Stimulated activated naive CD8-positive, alpha-beta T cell treated with anti-CD3 and anti-CD28 coated beads, Interleukin-15, Interleukin-2, amounts not matched to agents 100 ng/mL and 50 ng/mL, for 24 hours (primary cell): ENCODE measurements around the gene MTIF2.
"Not testable (repeated sequence)": the region's sequence is repeated elsewhere in the genome, so short reads cannot be mapped to it uniquely, and the experiment has no call there.

Experiments
- H3K27ac Mint-ChIP-seq: one replicate; pipeline ENCODE4 v1.8.0; 2021; ENCODE audit warnings: mild to moderate bottlenecking, mixed read lengths
- H3K27me3 Mint-ChIP-seq: one replicate; pipeline ENCODE4 v1.8.0; 2021; ENCODE audit warnings: mixed read lengths
- H3K36me3 Mint-ChIP-seq: one replicate; pipeline ENCODE4 v1.8.0; 2021; ENCODE audit warnings: low read depth, mixed read lengths
- H3K4me1 Mint-ChIP-seq: one replicate; pipeline ENCODE4 v1.8.0; 2021; ENCODE audit warnings: low read depth, mixed read lengths
- H3K4me3 Mint-ChIP-seq: one replicate; pipeline ENCODE4 v1.8.0; 2021; ENCODE audit warnings: mild to moderate bottlenecking, mixed read lengths
- H3K9me3 Mint-ChIP-seq: one replicate; pipeline ENCODE4 v1.8.0; 2021; ENCODE audit warnings: mixed read lengths

The MTIF2 gene

DNA sequence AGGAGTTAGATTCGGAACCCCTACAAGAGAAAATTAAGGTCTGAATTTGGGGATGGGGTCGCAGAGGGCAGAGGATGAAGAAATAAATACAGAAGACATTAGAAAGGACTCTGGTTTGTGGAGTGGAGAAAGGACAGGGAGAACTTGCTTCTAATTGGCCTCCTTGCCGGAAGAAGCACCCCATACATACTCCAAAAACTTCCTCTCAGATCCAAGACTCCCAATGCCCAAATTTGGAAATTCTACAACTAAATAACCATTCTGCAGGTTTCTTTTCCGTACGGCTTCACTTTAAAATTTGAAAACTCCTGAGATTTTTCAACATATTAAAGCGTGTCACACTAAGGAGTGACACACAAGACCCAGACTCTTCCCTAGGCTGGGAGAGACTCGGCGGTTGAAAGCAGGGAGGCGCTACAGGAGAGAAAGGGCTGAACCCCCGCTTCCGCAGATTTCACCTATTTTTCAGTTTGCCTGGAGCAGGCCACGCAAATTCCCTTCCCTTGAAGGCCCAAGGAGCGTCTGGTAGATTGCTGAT, 37.4 kb downstream of the MTIF2 start:
- H3K4me1 Mint-ChIP-seq, result peaks cover 69% of the 10 kb centered on the region

DNA sequence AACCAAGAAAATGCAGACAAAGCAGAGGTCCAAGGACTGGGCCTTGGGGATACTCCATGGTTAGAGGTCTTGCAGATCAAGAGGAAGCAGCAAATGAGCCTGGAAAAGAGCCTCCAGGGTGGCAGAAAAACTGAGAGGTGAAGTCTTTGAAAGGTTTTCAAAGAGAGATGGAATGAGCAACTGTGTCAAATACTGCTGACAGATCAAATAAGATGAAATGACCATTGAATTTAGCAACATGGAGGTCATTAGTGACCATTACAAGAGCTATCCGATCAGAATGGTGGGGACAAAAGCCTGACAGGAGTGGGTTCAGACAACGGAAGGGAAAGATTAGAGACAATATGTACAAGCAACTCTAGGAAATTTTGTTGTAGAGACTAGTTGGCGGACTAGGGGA, 38.5 kb downstream of the MTIF2 start:
- peaks cover 54% of the 10 kb centered on the region for H3K36me3 Mint-ChIP-seq
- H3K27me3 Mint-ChIP-seq, result no peaks in the 10 kb centered on the region
- H3K9me3 Mint-ChIP-seq, result no peaks in the 10 kb centered on the region
- H3K4me3 Mint-ChIP-seq, result peak overlapping the region; percentile 99
- no peak overlapping the region for H3K27ac Mint-ChIP-seq
- H3K4me1 Mint-ChIP-seq, result peaks cover 62% of the 10 kb centered on the region

More for the DNA sequence above, 37.4 kb downstream of the MTIF2 start:
- H3K36me3 Mint-ChIP-seq, result peaks cover 64% of the 10 kb centered on the region
- no peaks in the 10 kb centered on the region for H3K27me3 Mint-ChIP-seq
- H3K9me3 Mint-ChIP-seq, result no peaks in the 10 kb centered on the region
- H3K4me3 Mint-ChIP-seq, result peak overlapping the region; percentile 99
- H3K27ac Mint-ChIP-seq, result peak overlapping the region; percentile 99

DNA sequence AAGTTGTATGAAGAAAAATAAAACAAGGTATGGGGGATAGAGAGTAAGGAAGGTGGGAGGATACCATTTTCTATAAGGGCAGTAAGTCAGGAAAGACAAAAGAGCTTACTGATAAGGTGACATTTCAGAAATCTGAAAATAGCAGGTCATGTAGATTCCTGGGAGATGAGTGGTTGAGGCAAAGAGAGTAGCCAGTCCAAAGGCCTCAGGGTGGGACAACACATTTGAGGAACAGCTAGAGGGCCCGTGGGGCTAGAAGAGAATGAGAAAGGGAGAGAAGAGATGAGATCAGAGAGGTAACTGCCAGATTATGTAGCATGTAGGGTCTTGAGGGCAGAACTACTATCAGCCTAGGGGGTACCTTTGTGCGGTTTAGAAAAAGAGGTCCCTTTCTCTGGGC, 39.8 kb downstream of the MTIF2 start:
- Mint-ChIP-seq H3K4me1 (peaks cover 48% of the 10 kb centered on the region), H3K27me3 (no peaks in the 10 kb centered on the region), H3K36me3 (peaks cover 41% of the 10 kb centered on the region)

DNA sequence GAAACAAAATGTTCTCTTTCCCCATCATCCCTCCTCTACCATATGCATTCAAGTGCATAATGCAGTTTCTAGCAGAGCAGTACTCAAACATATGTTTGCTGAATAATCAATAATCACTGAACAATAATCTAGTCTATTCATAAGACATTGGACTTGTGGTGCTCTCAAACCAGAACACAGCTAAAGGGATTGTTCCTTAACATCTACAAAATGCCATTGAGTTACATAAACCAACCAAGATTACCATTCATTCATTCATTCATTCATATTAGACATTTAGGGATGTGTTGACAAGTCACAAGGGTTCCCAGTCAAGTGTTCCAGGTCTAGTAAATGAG, 40.8 kb downstream of the MTIF2 start:
- peaks cover 30% of the 10 kb centered on the region for H3K36me3 Mint-ChIP-seq
- H3K4me3 Mint-ChIP-seq, result peak overlapping the region; percentile 15
- H3K27ac Mint-ChIP-seq, result peak overlapping the region; percentile 8
- H3K9me3 Mint-ChIP-seq, result no peaks in the 10 kb centered on the region
- peaks cover 38% of the 10 kb centered on the region for H3K4me1 Mint-ChIP-seq
- no peaks in the 10 kb centered on the region for H3K27me3 Mint-ChIP-seq

More for the DNA sequence above, 39.8 kb downstream of the MTIF2 start:
- peak overlapping the region; percentile 13 for H3K27ac Mint-ChIP-seq
- H3K9me3 Mint-ChIP-seq, result no peaks in the 10 kb centered on the region
- H3K4me3 Mint-ChIP-seq, result no peak overlapping the region

DNA sequence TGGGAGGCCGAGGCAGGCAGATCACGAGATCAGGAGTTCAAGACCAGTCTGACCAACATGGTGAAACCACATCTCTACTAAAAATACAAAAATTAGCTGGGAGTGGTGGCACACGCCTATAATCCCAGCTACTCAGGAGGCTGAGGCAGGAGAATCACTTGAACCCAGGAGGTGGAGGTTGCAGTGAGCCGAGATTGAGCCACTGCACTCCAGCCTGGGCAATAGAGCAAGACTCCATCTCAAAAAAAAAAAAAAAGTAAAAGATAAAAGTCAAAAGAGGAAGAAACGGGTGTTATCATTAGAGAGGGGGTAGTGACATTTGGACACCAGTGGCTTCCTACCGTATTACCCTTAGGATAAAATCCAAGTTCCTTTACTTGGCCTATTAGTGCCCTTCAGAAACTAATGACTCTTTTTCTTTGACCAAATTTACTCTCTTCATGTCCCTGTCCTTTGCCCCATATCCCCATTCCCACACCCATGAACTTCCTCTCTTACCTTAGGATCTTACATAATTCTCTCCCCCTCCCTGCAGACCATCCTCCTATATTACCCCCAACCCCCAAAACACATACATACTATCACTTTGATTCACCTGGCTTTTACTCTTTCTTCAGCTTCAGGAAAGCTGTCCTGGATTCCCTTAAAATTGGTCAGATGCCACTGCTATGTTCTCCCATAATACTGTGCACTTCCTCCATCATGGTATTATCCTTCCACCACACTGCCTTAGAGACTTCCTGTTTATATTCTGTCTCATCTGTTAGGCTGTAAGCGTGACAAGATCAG, 41.4 kb downstream of the MTIF2 start:
- H3K4me1 Mint-ChIP-seq, result peaks cover 41% of the 10 kb centered on the region

DNA sequence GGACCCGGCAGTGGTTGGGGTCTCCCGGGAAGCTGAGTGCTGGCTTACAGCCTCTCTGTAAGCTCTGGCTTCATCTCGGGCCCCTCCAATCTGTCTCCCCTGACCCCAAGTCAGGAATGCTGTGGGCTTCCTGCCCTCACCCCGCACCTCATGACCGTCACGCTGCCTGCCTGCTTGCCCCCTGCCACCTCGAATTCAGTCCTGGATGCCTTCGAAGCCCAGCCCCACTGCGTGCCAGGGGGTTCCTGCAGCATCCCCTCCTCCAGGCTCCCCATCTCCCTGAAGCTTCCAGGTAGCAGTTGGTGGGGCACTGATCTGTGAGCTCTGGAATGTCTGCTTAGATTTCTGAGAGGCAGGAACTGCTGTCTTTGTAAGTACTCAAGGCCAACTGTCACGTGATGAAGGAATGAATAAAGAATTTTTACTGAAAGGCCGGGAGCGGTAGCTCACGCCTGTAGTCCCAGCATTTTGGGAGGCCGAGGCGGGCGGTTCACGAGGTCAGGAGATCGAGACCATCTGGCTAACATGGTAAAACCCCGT, 43.5 kb downstream of the MTIF2 start:
- Mint-ChIP-seq H3K9me3 (no peaks in the 10 kb centered on the region), H3K27ac (no peak overlapping the region), H3K4me1 (peaks cover 49% of the 10 kb centered on the region), H3K27me3 (no peaks in the 10 kb centered on the region), H3K4me3 (no peak overlapping the region), H3K36me3 (peaks cover 20% of the 10 kb centered on the region)

More for the DNA sequence above, 41.4 kb downstream of the MTIF2 start:
- H3K4me3 Mint-ChIP-seq, result peak overlapping the region; percentile 15
- peak overlapping the region; percentile 8 for H3K27ac Mint-ChIP-seq
- H3K27me3 Mint-ChIP-seq, H3K9me3 Mint-ChIP-seq: not testable (repeated sequence)
- peaks cover 25% of the 10 kb centered on the region for H3K36me3 Mint-ChIP-seq

DNA sequence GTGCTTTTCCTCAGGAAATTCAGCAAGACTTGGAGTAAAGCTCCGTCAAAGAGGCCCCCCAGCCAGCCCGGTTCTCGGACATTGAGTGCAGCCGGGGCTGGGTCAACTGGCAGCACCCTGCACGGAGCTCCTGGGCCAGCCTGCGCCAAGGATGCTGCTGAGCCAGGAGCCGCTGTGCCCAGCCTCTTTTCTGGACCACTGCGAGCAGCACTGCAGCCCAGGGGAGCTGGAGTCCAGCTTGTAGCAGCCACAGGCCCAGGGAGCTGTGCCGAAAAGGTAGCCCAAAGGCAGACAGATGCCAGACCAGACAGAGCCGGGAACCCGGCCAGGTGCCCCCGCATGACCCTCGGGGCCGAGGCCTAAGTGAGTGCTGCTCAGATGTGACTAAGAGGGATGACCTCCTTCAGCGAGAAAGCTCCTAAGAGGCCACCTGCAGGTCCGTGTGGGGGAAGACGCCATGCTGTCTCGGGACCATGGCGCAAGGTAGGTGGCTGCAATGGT, 44.2 kb downstream of the MTIF2 start:
- H3K4me3 Mint-ChIP-seq, result no peak overlapping the region
- H3K4me1 Mint-ChIP-seq, result peaks cover 45% of the 10 kb centered on the region
- no peaks in the 10 kb centered on the region for H3K9me3 Mint-ChIP-seq
- H3K27me3 Mint-ChIP-seq, result no peaks in the 10 kb centered on the region
- H3K27ac Mint-ChIP-seq, result no peak overlapping the region
- peaks cover 15% of the 10 kb centered on the region for H3K36me3 Mint-ChIP-seq

DNA sequence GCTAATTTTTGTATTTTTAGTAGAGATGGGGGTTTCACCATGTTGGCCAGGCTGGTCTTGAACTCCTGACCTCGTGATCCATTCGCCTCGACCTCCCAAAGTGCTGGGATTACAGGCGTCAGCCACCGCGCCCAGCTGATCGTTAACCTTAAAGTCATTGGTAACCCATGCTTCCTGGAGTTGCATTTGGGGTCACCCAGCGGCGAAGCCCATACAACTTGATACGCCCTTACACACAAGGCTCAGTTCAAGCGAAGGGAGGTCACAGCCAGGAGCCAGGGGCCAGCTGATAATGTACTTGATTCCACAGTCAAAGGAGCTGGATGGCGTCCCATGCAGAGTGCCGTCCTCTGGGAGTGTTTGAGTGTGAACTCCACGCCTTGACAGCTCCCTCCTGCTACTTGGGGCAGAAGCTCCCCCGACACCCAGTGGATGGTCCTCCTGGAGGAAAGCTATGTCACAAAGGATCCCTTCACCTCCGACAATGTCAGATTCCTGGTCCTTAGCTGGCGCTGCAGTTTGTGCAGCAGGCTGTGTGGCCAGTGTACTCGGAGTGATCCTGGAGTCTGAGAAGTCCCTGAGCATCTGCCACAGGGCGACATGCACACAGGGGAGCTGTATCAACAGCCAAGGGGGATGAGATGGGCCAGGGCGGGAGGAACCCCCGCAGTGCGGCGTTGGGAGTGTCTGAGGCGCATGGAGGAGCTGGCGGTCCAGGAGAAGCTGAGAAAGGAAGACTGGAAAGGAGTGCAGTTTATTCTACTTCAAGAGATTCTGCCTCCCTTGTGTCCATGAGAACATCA, 44.9 kb downstream of the MTIF2 start:
- Mint-ChIP-seq H3K4me1 (peaks cover 41% of the 10 kb centered on the region), H3K4me3 (peak overlapping the region; percentile 78), H3K9me3 (no peaks in the 10 kb centered on the region), H3K27ac (peak overlapping the region; percentile 73), H3K27me3 (no peaks in the 10 kb centered on the region), H3K36me3 (peaks cover 11% of the 10 kb centered on the region)

DNA sequence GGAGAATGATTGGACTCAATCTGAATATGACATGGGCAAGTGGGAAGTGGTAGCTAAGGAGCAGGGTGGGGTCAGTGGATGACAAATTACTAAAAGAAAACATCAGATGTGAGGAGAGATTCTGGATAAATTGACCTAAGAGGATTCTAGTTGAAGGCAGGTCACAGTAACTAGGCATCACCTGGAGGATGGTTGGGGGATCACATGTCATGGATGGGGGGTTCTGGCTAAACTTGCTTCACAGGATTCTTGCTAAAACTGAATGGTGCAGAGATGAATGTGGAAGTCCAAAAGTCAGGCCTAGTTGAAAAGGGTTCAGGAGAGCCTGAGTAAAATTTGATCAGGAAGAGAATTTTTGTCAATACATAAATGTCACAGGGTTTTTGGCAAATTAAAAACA, 55.2 kb downstream of the MTIF2 start:
- no peaks in the 10 kb centered on the region for H3K4me1 Mint-ChIP-seq
- no peak overlapping the region for H3K4me3 Mint-ChIP-seq
- no peaks in the 10 kb centered on the region for H3K27me3 Mint-ChIP-seq
- no peaks in the 10 kb centered on the region for H3K36me3 Mint-ChIP-seq
- H3K9me3 Mint-ChIP-seq, result no peaks in the 10 kb centered on the region
- H3K27ac Mint-ChIP-seq, result no peak overlapping the region

DNA sequence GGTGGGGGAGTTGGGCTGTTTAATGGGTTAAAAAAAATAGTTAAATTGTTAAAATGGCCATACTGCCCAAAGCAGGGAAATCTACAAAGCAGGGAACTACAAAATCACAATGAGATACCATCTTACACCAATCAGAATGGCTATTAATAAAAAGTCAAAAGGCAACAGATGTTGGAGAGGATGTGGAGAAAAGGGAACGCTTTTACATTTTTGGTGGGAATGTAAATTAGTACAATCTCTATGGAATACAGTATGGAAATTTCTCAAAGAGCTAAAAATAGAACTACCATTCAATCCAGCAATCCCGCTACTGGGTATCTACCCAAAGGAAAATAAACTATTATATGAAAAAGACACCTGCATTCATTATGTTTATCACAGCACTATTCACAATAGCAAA, 64.1 kb downstream of the MTIF2 start:
- Mint-ChIP-seq H3K4me3 (no peak overlapping the region), H3K4me1 (no peaks in the 10 kb centered on the region), H3K36me3 (peaks cover 40% of the 10 kb centered on the region), H3K9me3 (peaks cover 10% of the 10 kb centered on the region), H3K27me3 (no peaks in the 10 kb centered on the region), H3K27ac (no peak overlapping the region)

DNA sequence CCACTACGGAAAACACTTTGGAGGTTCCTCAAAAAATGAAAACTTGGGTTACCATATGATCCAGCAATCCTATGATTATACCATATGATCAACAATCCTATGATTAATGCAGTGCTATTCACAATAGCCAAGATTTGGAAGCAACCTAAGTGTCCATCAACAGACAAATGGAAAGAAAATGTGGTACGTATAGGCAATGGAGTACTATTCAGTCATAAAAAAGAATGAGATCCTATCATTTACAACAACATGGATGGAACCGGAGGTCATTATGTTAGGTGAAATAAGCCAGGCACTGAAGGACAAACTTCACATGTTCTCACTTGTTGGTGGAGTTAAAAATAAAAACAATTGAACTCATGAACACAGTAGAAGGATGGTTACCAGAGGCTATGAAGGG, 64.5 kb downstream of the MTIF2 start:
- no peaks in the 10 kb centered on the region for H3K27me3 Mint-ChIP-seq
- H3K4me3 Mint-ChIP-seq, result no peak overlapping the region
- H3K27ac Mint-ChIP-seq, result no peak overlapping the region
- peaks cover 44% of the 10 kb centered on the region for H3K36me3 Mint-ChIP-seq
- peaks cover 13% of the 10 kb centered on the region for H3K9me3 Mint-ChIP-seq
- H3K4me1 Mint-ChIP-seq, result no peaks in the 10 kb centered on the region

DNA sequence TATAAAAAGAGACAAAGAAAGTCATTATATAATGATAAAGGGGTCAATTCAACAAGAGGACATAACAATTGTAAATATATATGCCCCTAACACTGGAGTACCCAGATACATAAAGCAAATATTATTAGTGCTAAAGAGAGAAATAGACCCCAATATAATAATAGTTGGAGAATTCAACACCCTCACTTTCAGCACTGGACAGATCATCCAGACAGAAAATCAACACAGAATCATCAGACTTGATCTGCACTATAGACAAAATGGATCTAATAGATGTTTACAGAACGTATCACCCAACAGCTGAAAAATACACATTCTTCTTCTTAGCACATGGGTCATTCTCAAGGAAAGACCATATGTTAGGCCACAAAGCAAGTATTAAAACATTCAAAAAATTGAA, 68.6 kb downstream of the MTIF2 start:
- H3K4me3 Mint-ChIP-seq, result no peak overlapping the region
- H3K9me3 Mint-ChIP-seq, result peaks cover 14% of the 10 kb centered on the region
- H3K27ac Mint-ChIP-seq, result no peak overlapping the region
- H3K27me3 Mint-ChIP-seq, result no peaks in the 10 kb centered on the region
- peaks cover 62% of the 10 kb centered on the region for H3K36me3 Mint-ChIP-seq
- no peaks in the 10 kb centered on the region for H3K4me1 Mint-ChIP-seq

DNA sequence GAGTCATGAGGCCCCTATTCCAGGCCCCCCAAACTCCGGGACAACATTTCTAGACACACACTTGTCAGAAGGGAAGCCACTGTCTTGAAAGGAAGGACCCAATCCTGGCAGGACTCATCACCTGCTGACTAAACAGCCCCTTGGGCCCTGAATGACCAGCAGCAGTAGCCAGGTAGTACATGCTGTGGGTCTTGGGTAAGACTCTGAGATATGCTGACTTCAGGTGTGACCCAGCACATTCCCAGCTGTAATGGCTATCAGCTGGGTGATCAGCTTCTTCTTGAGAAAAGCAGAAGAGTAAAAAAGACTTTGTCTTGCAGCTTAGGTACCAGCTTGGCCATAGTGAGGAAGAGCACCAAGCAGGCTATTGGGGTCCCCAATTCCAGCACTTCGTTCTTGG, 72.5 kb downstream of the MTIF2 start:
- Mint-ChIP-seq H3K36me3 (peaks cover 46% of the 10 kb centered on the region), H3K9me3 (peaks cover 11% of the 10 kb centered on the region), H3K4me3 (no peak overlapping the region), H3K27me3 (no peaks in the 10 kb centered on the region), H3K4me1 (no peaks in the 10 kb centered on the region), H3K27ac (no peak overlapping the region)

DNA sequence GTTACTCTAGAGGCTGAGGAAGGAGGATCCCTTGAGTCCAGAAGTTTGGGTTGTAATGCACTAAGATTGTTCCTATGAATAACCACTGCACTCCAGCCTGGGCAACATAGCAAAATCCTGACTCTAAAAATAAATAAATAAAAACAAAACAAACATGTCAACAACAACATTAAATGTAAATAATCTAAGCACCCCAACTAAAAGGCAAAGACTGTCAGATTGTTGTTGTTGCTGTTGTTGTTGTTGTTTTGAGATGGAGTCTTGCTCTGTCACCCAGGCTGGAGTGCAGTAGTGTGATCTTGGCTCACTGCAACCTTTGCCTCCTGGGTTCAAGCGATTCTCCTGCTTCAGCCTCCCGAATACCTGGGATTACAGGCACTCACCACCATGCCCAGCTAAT, 77.1 kb downstream of the MTIF2 start:
- not testable (repeated sequence) for H3K4me1 Mint-ChIP-seq, H3K9me3 Mint-ChIP-seq, H3K4me3 Mint-ChIP-seq, H3K27me3 Mint-ChIP-seq, H3K27ac Mint-ChIP-seq
- H3K36me3 Mint-ChIP-seq, result peaks cover 24% of the 10 kb centered on the region

DNA sequence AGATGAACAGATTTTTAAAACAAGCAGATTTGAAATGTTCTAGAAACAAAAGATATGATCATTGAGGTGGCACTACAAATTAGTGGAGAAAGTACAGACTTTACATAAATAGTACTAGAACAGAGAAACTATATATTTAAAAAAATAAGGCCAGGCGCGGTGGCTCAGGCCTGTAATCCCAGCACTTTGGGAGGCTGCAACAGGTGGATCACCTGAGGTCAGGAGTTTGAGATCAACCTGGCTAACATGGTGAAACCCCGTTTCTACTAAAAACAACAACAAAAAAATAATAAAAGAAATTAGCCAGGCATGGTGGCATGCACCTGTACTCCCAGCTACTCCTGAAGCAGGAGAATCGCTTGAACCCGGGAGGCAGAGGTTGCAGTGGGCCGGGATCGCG, 82.2 kb downstream of the MTIF2 start:
- not testable (repeated sequence) for H3K4me3 Mint-ChIP-seq, H3K27me3 Mint-ChIP-seq
- H3K36me3 Mint-ChIP-seq, result peaks cover 16% of the 10 kb centered on the region

More for the DNA sequence above, 82.2 kb downstream of the MTIF2 start:
- H3K27ac Mint-ChIP-seq, H3K9me3 Mint-ChIP-seq, H3K4me1 Mint-ChIP-seq: not testable (repeated sequence)
